Dendritic cell treated with granulocyte-macrophage colony-stimulating factor and Interleukin-4, amounts not matched to agents 40 ng/mL and 50 ng/mL, for 4 days (primary cell): ENCODE data around the gene COL4A1.

Experiments
- H3K27ac Mint-ChIP-seq: one replicate; pipeline ENCODE4 v1.8.0; 2022; ENCODE audit warnings: mild to moderate bottlenecking, mixed read lengths
- H3K27me3 Mint-ChIP-seq: one replicate; pipeline ENCODE4 v1.8.0; 2022; ENCODE audit warnings: mild to moderate bottlenecking, mixed read lengths
- H3K36me3 Mint-ChIP-seq: one replicate; pipeline ENCODE4 v1.8.0; 2022; ENCODE audit warnings: low read depth, mixed read lengths
- H3K4me1 Mint-ChIP-seq: one replicate; pipeline ENCODE4 v1.8.0; 2022; ENCODE audit warnings: low read depth, mixed read lengths
- H3K4me3 Mint-ChIP-seq: one replicate; pipeline ENCODE4 v1.8.0; 2022; ENCODE audit warnings: mild to moderate bottlenecking, moderate library complexity, mixed read lengths
- H3K9me3 Mint-ChIP-seq: one replicate; pipeline ENCODE4 v1.8.0; 2022; ENCODE audit warnings: mixed read lengths
- intact Hi-C: fragments of 100-400 bp; cut with micrococcal nuclease; formaldehyde crosslinking; loops from one replicate; pipeline ENCODE4 v1.15.0; 2022

Gene COL4A1

DNA sequence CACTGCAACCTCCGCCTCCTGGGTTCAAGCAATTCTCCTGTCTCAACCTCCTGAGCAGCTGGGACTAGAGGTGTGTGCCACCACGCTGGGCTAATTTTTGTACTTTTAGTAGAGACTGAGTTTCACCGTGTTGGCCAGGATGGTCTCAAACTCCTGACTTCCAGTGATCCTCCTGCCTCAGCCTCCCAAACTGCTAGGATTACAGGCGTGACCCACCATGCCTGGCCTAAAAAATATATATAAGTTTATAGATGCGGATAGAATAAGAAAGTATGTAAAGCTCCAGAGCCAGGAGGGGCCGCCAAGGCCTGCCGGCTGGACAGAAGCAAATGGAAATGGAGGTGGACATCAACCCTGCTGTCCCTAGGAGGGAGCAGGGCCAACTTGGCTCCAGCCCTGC lies 66.0 kb downstream of the COL4A1 start:
- H3K9me3 Mint-ChIP-seq: no peaks in the 10 kb centered on the region
- H3K4me1 Mint-ChIP-seq: no peaks in the 10 kb centered on the region
- H3K27ac Mint-ChIP-seq: no peak overlapping the region
- peaks cover 12% of the 10 kb centered on the region for H3K27me3 Mint-ChIP-seq
- intact Hi-C loops: no loop called here
- no peaks in the 10 kb centered on the region for H3K36me3 Mint-ChIP-seq
- no peak overlapping the region for H3K4me3 Mint-ChIP-seq

GRCh38 chr13:110240352-110240751 lies 66.6 kb downstream of the COL4A1 start:
- Mint-ChIP-seq H3K9me3 (no peaks in the 10 kb centered on the region), H3K4me1 (no peaks in the 10 kb centered on the region), H3K4me3 (no peak overlapping the region), H3K27ac (no peak overlapping the region), H3K36me3 (no peaks in the 10 kb centered on the region), H3K27me3 (peaks cover 13% of the 10 kb centered on the region)
- intact Hi-C loops: no loop called here

DNA sequence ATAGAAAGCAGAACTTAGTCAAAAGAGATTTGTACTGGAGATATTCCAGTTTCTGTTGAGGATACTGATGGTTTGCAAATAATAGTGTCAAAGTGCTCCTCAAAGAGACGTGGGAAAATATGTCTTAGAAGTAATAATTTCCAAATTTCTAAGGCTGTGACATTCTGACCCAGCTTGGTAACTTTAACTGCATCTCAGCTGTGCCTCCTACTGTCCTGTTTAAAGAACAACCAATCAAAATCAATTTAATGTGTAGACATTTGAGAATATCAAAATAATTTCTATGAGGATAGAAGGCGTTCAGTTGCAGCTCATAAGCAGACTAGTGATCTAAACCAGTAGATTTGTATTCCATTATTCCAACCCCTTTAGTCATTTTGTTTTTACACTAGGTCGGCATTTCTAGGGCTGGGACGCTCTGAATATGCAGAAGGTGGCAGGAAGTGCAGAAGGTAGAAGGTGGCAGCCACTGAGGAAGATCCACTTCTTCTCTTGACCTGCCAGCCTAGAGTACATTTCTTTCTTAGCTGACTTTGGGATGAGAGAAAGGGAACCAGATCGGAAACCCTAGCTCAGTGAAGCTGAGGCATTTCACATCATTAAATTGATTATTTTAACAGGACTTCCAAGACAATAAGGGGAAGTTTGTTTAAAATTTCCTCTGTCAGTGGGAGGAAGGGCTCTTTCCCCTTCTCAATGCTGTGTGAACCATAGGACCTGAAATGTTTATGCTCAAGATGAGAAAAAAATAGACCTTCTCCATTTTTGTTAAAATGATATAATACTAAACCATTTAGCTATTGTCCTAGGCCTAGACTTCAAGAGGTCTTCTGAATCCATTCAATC lies 67.5 kb downstream of the COL4A1 start:
- H3K36me3 Mint-ChIP-seq: no peaks in the 10 kb centered on the region
- intact Hi-C loops: no loop called here
- peaks cover 15% of the 10 kb centered on the region for H3K27me3 Mint-ChIP-seq
- H3K27ac Mint-ChIP-seq: no peak overlapping the region
- H3K9me3 Mint-ChIP-seq: no peaks in the 10 kb centered on the region
- H3K4me3 Mint-ChIP-seq: no peak overlapping the region
- no peaks in the 10 kb centered on the region for H3K4me1 Mint-ChIP-seq

- intact Hi-C loops: no loop called here
- Mint-ChIP-seq H3K4me3 (no peak overlapping the region), H3K4me1 (no peaks in the 10 kb centered on the region), H3K9me3 (no peaks in the 10 kb centered on the region), H3K27me3 (peaks cover 18% of the 10 kb centered on the region), H3K36me3 (no peaks in the 10 kb centered on the region), H3K27ac (no peak overlapping the region)
Observed at GRCh38 chr13:110238818-110239195, 68.2 kb downstream of the COL4A1 start.

- intact Hi-C loops: no loop called here
- Mint-ChIP-seq H3K27ac (no peak overlapping the region), H3K4me3 (no peak overlapping the region), H3K36me3 (no peaks in the 10 kb centered on the region), H3K4me1 (no peaks in the 10 kb centered on the region), H3K9me3 (no peaks in the 10 kb centered on the region), H3K27me3 (peaks cover 21% of the 10 kb centered on the region)
Observed at GRCh38 chr13:110237875-110238817, 68.8 kb downstream of the COL4A1 start.

GRCh38 chr13:110236831-110237261 lies 70.1 kb downstream of the COL4A1 start:
- H3K9me3 Mint-ChIP-seq: no peaks in the 10 kb centered on the region
- intact Hi-C loops: no loop called here
- H3K4me1 Mint-ChIP-seq: no peaks in the 10 kb centered on the region
- peaks cover 24% of the 10 kb centered on the region for H3K27me3 Mint-ChIP-seq
- H3K36me3 Mint-ChIP-seq: no peaks in the 10 kb centered on the region
- no peak overlapping the region for H3K4me3 Mint-ChIP-seq
- H3K27ac Mint-ChIP-seq: no peak overlapping the region

GRCh38 chr13:110236431-110236830 lies 70.5 kb downstream of the COL4A1 start:
- Mint-ChIP-seq H3K27me3 (peaks cover 25% of the 10 kb centered on the region), H3K4me1 (no peaks in the 10 kb centered on the region), H3K27ac (no peak overlapping the region), H3K36me3 (no peaks in the 10 kb centered on the region), H3K4me3 (no peak overlapping the region), H3K9me3 (no peaks in the 10 kb centered on the region)
- intact Hi-C loops: no loop called here

DNA sequence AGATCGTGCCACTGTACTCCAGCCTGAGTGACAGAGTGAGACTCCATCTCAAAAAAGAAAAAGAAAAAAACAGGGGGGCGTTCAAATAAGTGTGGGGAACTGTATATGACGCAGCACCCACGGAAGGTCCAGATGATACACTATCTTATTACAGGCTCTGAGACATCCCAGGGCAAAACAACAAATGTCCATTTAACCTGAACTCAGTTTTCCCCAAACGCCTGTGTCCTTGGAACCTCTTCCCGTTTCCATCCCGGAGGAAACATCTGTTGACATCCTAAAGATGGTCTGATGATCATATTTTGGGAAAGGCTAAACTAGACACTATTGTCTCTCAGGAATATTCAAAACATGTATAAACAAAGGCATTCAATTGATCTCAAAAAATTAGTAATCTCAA lies 72.4 kb downstream of the COL4A1 start:
- Mint-ChIP-seq H3K27ac (no peak overlapping the region), H3K4me3 (no peak overlapping the region)
- intact Hi-C loops: no loop called here

DNA sequence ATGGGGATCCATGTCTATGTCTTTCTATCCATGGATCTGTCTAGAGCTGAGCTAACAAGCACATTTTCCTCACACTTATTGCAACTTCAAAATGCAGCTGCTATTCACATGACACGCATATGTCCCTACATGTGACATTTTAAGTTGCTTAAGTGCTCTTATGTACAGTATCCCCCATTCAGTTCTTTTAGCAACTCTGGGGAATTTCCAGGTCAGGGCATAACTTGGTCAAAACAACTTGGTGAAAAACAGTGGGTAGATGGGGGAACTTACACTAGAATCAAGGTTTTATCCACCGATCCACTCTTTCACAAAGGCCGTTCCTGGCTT lies 73.0 kb downstream of the COL4A1 start:
- H3K27ac Mint-ChIP-seq: no peak overlapping the region
- intact Hi-C loops: no loop called here
- H3K4me3 Mint-ChIP-seq: no peak overlapping the region
- H3K27me3 Mint-ChIP-seq: peaks cover 26% of the 10 kb centered on the region
- no peaks in the 10 kb centered on the region for H3K9me3 Mint-ChIP-seq
- H3K4me1 Mint-ChIP-seq: no peaks in the 10 kb centered on the region
- H3K36me3 Mint-ChIP-seq: no peaks in the 10 kb centered on the region

More for the DNA sequence above, 72.4 kb downstream of the COL4A1 start:
- H3K9me3 Mint-ChIP-seq: no peaks in the 10 kb centered on the region
- peaks cover 27% of the 10 kb centered on the region for H3K27me3 Mint-ChIP-seq
- H3K36me3 Mint-ChIP-seq: no peaks in the 10 kb centered on the region
- H3K4me1 Mint-ChIP-seq: no peaks in the 10 kb centered on the region

DNA sequence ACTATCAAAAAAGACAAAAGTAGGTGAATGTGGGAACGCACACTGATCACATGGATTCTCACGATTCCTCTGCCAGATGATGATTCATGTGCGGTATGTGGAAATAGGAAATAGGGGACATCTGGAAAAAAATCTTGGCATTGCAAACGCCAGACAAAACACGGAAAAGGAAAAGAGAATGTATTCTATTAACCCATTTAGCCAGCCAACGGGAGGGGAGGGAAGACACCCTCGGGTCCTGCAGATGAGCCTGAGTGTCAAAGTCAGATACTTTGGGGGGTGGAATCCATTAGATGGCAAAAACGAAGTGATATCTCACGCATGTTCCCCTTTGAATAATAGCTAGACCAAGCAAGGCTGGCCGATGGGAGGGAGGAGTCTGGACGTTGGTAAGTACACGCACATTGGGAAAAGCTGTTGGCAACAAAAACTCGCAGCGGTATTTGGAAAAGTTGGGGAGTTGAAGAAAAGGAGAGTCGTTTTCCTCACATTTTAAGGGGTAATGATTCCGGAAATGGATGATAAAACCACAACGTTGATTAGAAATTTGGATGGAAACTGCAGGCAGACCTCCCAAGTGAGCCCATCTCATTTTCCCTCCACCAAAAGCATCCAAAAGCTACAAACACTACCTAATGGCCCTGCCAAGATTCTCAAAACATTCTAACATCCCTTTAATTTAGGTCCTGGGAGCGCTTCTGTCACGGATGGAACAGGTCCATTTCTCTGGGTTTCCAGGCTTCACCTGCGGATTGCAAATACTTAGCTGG lies 73.6 kb downstream of the COL4A1 start:
- no peaks in the 10 kb centered on the region for H3K4me1 Mint-ChIP-seq
- H3K4me3 Mint-ChIP-seq: no peak overlapping the region
- H3K27me3 Mint-ChIP-seq: peaks cover 26% of the 10 kb centered on the region
- no peak overlapping the region for H3K27ac Mint-ChIP-seq
- intact Hi-C loops: no loop called here
- no peaks in the 10 kb centered on the region for H3K36me3 Mint-ChIP-seq
- no peaks in the 10 kb centered on the region for H3K9me3 Mint-ChIP-seq

GRCh38 chr13:110232756-110233155 lies 74.2 kb downstream of the COL4A1 start:
- H3K36me3 Mint-ChIP-seq: no peaks in the 10 kb centered on the region
- no peak overlapping the region for H3K27ac Mint-ChIP-seq
- H3K9me3 Mint-ChIP-seq: no peaks in the 10 kb centered on the region
- intact Hi-C loops: no loop called here
- H3K27me3 Mint-ChIP-seq: peaks cover 29% of the 10 kb centered on the region
- no peak overlapping the region for H3K4me3 Mint-ChIP-seq
- no peaks in the 10 kb centered on the region for H3K4me1 Mint-ChIP-seq

GRCh38 chr13:110232142-110232541 lies 74.8 kb downstream of the COL4A1 start:
- Mint-ChIP-seq H3K36me3 (no peaks in the 10 kb centered on the region), H3K9me3 (no peaks in the 10 kb centered on the region), H3K27me3 (peaks cover 30% of the 10 kb centered on the region), H3K27ac (no peak overlapping the region), H3K4me3 (no peak overlapping the region), H3K4me1 (no peaks in the 10 kb centered on the region)
- intact Hi-C loops: no loop called here

DNA sequence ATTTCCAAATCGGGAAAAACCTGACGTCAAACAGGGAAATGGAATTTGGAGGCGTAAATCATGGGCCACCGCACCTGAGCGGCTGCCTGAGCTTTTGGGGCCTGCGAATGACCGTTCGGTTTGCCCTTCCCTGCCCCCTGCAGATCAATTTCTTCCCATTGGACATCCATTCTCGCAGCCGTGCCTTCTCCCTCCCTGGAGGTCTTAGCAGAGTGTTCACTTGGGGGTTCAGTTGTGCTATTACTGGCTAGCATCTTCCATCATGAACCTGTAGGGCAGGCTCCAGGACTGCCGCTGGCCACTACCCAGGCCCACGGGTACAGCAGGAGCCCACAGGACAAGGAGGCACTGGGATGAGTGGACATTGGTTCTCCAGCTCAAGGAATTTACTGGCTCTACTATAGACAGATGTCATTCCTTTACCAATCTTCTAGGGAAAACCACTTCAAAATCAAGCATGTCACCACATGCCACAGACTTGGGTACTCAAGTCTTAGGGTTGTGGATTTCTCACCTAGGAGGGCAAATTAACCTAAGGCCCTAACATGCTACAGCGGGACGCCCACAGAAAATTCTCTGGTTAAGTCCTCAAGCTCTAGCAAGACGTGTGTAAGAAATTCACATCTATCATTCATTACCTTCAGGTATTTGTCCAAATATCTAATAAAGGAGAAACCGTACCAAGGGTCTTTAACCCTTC lies 75.5 kb downstream of the COL4A1 start:
- no peaks in the 10 kb centered on the region for H3K4me1 Mint-ChIP-seq
- H3K36me3 Mint-ChIP-seq: no peaks in the 10 kb centered on the region
- H3K27me3 Mint-ChIP-seq: peaks cover 26% of the 10 kb centered on the region
- no peak overlapping the region for H3K27ac Mint-ChIP-seq
- intact Hi-C loops: no loop called here
- H3K9me3 Mint-ChIP-seq: no peaks in the 10 kb centered on the region
- H3K4me3 Mint-ChIP-seq: no peak overlapping the region
